LoVo (cell line): ENCODE results near the gene DCST1.

Experiments
- DNase-seq: peaks from one replicate; pipeline ENCODE4 v3.0.0-alpha.2; 2016; ENCODE audit warnings: low spot score

DCST1 gene

GRCh38 chr1:155086856-155087535 lies 53.4 kb downstream of the DCST1 start:
- DNase-seq = no peak

GRCh38 chr1:155091071-155092051 lies 57.7 kb downstream of the DCST1 start:
- DNase-seq = peak; percentile 81

DNA sequence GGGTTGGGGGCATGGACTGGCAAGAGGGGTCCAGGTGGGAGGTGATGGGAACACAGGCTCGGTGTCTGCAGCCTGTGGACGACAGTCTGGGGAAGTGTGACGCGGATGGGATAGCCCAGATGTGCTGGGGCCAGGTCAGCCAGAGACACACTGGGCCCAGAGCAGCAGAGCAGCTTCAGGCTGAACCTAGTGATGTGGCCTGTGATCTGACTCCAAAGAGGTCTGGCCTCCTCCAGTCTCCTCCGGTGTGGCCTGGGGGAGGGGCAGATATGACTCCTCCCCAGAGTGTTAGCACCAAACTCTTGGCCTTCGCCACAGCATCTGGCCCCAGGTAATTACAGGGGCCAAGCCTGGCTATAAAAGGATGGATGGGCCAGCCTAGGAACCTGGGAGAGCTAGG lies 58.5 kb downstream of the DCST1 start:
- no peak for DNase-seq

GRCh38 chr1:155092641-155093040 lies 59.0 kb downstream of the DCST1 start:
- no peak for DNase-seq

DNA sequence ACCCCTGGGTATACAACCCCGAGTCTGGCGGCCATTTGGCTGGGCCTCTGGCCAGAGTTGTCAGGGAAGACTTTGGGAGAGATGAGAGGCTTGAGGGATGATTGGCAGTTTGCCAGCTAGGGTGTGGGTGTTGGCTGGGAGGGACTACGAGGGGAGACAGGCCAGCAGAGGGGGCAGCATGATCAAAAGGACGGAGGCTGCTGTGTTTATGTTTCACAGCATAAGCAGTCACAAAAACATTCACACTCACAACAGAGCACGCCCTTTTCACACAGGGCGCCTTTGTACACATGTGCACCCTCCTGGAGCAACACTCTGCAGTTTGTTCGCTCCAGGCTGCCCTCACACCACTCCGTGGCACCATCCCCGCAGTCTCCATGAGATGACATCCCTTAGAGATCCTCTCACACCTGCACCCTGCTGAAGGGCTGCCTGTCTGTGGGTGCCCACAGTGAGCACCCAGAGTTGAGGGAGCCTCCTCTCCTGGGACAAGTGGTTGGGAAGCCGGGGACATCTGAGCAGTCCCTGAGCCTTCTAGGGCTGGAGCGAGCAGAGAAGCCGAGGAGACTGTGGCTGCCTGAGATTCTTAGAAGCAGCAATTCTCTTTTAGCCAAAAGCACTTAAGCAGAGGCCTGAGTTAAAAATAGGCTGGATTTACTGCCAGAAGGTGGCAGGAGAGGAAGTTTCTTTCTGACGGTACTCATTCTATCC lies 60.4 kb downstream of the DCST1 start:
- DNase-seq = peak; percentile 37

DNA sequence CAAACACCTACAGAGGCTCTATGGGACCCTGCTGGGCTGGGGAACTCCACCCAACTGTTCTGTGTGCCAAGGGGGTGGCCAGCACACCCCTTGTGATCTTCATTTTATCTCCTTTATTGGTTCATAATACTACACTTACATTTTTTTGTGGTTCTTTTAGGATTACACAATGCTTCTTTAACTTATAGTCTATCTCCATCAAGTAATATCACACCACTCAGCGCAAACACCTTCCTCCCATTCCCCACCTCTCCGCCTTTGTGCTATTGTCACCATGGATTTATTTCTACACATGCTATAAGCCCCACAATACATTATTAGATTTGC lies 61.0 kb downstream of the DCST1 start:
- no peak for DNase-seq

DNA sequence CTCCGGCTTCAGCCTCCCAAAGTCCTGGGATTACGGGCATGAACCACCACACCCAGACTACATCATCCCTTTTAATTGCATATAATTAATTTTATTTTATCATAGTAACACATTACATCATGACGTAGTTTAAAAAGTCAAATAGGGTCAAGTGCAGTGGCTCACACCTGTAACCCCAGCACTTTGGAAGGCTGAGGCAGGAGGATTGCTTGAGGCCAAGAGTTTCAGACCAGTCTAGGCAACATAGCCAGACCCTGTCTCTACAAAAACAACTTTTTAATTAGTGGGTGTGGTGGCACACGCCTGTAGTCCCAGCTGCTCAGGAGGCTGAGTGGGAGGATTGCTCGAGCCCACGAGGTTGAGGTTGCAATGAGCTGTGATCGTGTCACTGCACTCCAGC lies 65.7 kb downstream of the DCST1 start:
- DNase-seq = no peak
